Measurements from ENCODE around the gene COX6B2. TPM values are rescaled to one million over a fixed set of nuclear protein-coding genes. Genes with fewer than 3 reads are reported as not detected.
A peak's percentile ranks its signal among the peaks of the same experiment; 100 is the strongest.

Gene COX6B2
- total RNA-seq, 1 donor from 2014 or later, result 0.50 TPM

DNA sequence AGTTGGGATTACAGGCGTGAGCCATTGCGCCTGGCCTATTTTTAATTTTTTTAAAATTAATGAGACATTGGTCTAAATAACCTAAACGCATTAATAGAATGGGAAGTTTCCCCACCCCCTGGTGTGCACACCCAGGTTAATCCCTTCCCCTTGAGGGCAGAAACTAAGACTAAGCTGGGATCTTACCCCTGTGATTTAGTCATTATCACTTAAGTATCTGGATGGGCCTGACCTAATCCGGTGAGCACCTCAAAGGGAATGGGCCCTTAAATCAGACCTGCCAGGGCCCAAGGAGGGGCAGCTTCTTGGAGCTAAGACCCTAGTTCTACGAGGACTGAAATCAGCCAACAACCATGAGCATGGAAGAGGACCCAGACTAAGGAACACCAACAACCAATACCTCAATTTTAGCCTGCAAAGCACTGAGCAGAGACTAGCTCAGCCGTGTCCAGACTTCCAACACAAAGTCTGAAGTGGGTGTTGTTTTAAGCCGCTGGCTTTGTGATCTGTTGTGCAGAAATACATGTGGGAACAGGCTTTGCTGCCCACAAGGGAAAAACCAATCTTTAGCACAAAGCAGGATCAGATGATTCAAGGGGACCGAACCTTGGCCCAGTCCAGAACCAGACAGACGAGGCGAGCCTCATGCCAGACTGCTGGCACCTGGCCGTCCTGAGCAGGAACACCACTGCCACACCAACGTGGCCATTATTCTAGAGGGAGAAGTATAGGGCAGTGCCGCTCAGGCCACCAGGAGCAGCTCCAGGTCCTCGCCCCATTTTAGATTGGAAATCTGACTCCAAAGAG lies 46.0 kb upstream of the COX6B2 start:
- Histone ChIP-seq H3K9me3 (ENCODE audit: insufficient read depth, low read depth, low read length) (no peaks in the 10 kb centered on the region), H2AFZ (ENCODE audit: low read depth, low read length) (no peak overlapping the region), H3K36me3 (ENCODE audit: insufficient read depth, low read length) (peaks cover 29% of the 10 kb centered on the region), H3K79me2 (ENCODE audit: insufficient read depth, low read length) (peaks cover 31% of the 10 kb centered on the region), H3K27me3 (ENCODE audit: insufficient read depth, low read length) (no peaks in the 10 kb centered on the region), H3K4me2 (ENCODE audit: low read length) (no peak overlapping the region), H3K4me1 (ENCODE audit: insufficient read depth, low read length) (peaks cover 6% of the 10 kb centered on the region), H3K4me3 (ENCODE audit: insufficient read depth, low read depth, low read length) (no peak overlapping the region), H3K27ac (ENCODE audit: low read depth, low read length) (no peak overlapping the region), H4K20me1 (ENCODE audit: insufficient read depth, low read length) (peaks cover 49% of the 10 kb centered on the region), H3K9ac (ENCODE audit: low read length) (no peak overlapping the region)
- no peaks in the 10 kb centered on the region for H3K9me3 Mint-ChIP-seq (ENCODE audit: unreplicated experiment)
- FAIRE-seq (no peak), DNase-seq (ENCODE audit: low read depth) (no peak)
- no peak overlapping the region for H3K4me3 Mint-ChIP-seq (ENCODE audit: unreplicated experiment)
- H3K4me1 Mint-ChIP-seq (ENCODE audit: low read depth, unreplicated experiment), result peaks cover under 1% of the 10 kb centered on the region
- no peak for TF ChIP-seq CTCF (IDR thresholded peaks at IDR 0.05; ENCODE audit: insufficient read depth, low read depth, low read length)
- TF ChIP-seq EZH2 (IDR thresholded peaks at IDR 0.05; ENCODE audit: insufficient read depth, low read length), result no peak
- H3K36me3 Mint-ChIP-seq (ENCODE audit: low read depth, unreplicated experiment), result peaks cover 12% of the 10 kb centered on the region
- no peaks in the 10 kb centered on the region for H3K27me3 Mint-ChIP-seq (ENCODE audit: low read depth, unreplicated experiment)
- no peak overlapping the region for H3K27ac Mint-ChIP-seq (ENCODE audit: unreplicated experiment)

DNA sequence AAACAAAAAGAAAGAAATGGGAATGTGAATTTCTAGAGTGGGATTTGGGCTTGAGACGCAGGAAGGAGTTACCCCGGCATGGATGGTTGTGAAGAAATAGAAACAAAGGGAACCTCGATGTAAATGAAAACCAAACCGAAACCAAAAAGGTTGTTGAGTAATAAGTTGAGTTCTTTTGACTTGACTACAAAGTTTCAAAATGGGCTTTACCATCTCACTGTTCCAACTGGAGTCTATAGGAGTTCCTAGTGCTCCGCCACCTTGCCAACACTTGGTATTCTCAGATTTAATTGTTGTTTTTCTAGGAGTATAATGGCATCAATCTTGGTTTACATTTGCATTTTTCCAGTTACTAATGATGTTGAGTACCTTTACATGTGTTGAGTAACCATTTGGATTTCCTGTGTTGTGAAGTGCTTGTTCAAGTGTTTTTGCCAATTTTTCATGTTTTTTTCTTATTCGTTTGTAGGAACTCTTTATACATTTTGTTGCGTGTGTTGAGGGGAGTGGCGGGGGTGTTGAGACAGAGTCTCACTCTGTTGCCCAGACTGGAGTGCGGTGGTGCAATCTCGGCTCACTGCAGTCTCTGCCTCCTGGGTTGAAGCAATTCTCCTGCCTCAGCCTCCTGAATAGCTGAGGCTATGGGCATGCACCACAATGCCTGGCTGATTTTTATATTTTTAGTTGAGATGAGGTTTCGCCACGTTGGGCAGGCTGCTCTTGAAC lies 43.8 kb upstream of the COX6B2 start:
- H3K9ac ChIP-seq (ENCODE audit: low read length), result no peak overlapping the region
- no peak overlapping the region for H3K27ac ChIP-seq (ENCODE audit: low read depth, low read length)
- H3K36me3 ChIP-seq (ENCODE audit: insufficient read depth, low read length), result peaks cover 23% of the 10 kb centered on the region
- FAIRE-seq (peak; percentile 37), DNase-seq (ENCODE audit: low read depth) (no peak)
- peaks cover 4% of the 10 kb centered on the region for H3K4me1 ChIP-seq (ENCODE audit: insufficient read depth, low read length)
- H3K4me1 Mint-ChIP-seq (ENCODE audit: low read depth, unreplicated experiment), result peaks cover 1% of the 10 kb centered on the region
- H4K20me1 ChIP-seq (ENCODE audit: insufficient read depth, low read length), result peaks cover 34% of the 10 kb centered on the region
- H3K4me3 ChIP-seq (ENCODE audit: insufficient read depth, low read depth, low read length), result no peak overlapping the region
- H3K9me3 Mint-ChIP-seq (ENCODE audit: unreplicated experiment), result no peaks in the 10 kb centered on the region
- TF ChIP-seq CTCF (IDR thresholded peaks at IDR 0.05; ENCODE audit: insufficient read depth, low read depth, low read length) (no peak), EZH2 (IDR thresholded peaks at IDR 0.05; ENCODE audit: insufficient read depth, low read length) (no peak)
- H3K27ac Mint-ChIP-seq (ENCODE audit: unreplicated experiment), result no peak overlapping the region
- peaks cover 15% of the 10 kb centered on the region for H3K79me2 ChIP-seq (ENCODE audit: insufficient read depth, low read length)
- no peak overlapping the region for H3K4me2 ChIP-seq (ENCODE audit: low read length)
- H3K27me3 ChIP-seq (ENCODE audit: insufficient read depth, low read length), result no peaks in the 10 kb centered on the region
- no peaks in the 10 kb centered on the region for H3K9me3 ChIP-seq (ENCODE audit: insufficient read depth, low read depth, low read length)
- H2AFZ ChIP-seq (ENCODE audit: low read depth, low read length), result no peak overlapping the region
- H3K36me3 Mint-ChIP-seq (ENCODE audit: low read depth, unreplicated experiment), result peaks cover 7% of the 10 kb centered on the region
- no peaks in the 10 kb centered on the region for H3K27me3 Mint-ChIP-seq (ENCODE audit: low read depth, unreplicated experiment)
- H3K4me3 Mint-ChIP-seq (ENCODE audit: unreplicated experiment), result no peak overlapping the region

Data from astrocyte (in vitro differentiated cells and primary cell).